Chondrocyte (in vitro differentiated cells): ENCODE measurements around the gene OR56B4. TPM values are rescaled to one million over a fixed set of nuclear protein-coding genes. Genes with fewer than 3 reads are reported as not detected.
"Not testable (repeated sequence)": the region's sequence is repeated elsewhere in the genome, so short reads cannot be mapped to it uniquely, and the experiment has no call there.

Source experiments
- DNase-seq: peaks from one replicate; pipeline ENCODE4 v3.0.0; 2021; ENCODE audit warnings: mixed read lengths, low spot score
- H3K27ac Mint-ChIP-seq: one replicate; pipeline ENCODE4 v1.8.0; 2021; ENCODE audit warnings: mild to moderate bottlenecking, moderate library complexity, mixed read lengths; ENCODE audit not compliant: unreplicated experiment
- H3K27me3 Mint-ChIP-seq: 2 replicates; pipeline ENCODE4 v1.8.0; 2021; ENCODE audit warnings: low read depth, mixed read lengths
- H3K36me3 Mint-ChIP-seq: 2 replicates; pipeline ENCODE4 v1.8.0; 2021; ENCODE audit warnings: low read depth, mixed read lengths
- H3K4me1 Mint-ChIP-seq: 2 replicates; pipeline ENCODE4 v1.8.0; 2021; ENCODE audit warnings: low read depth, mild to moderate bottlenecking, mixed read lengths
- H3K4me3 Mint-ChIP-seq: one replicate; pipeline ENCODE4 v1.8.0; 2021; ENCODE audit warnings: mild to moderate bottlenecking, moderate library complexity, mixed read lengths; ENCODE audit not compliant: unreplicated experiment
- H3K9me3 Mint-ChIP-seq: 2 replicates; pipeline ENCODE4 v1.8.0; 2021; ENCODE audit warnings: low read depth, mixed read lengths
- long read RNA-seq: library from polyadenylated mRNA; stranded (forward); transcript quantifications from one replicate; pipeline ENCODE4 v2.0.0, GENCODE V29; 2021
- total RNA-seq: library from RNA; stranded (reverse); gene quantifications from 3 replicates; pipeline ENCODE4 v1.2.1, GENCODE V29; 2021
- TF ChIP-seq, protein P1 (sequence below): fragments of 200-600 bp; sonication (generic); IDR thresholded peaks from 2 replicates; pipeline ENCODE4 v1.5.0; 2021; ENCODE audit warnings: antibody characterized with exemption, mild to moderate bottlenecking, moderate library complexity

The OR56B4 gene
- not detected in 3 replicates for total RNA-seq
- long read RNA-seq = 0 reads

- H3K4me1 Mint-ChIP-seq, DNase-seq, H3K9me3 Mint-ChIP-seq, H3K27ac Mint-ChIP-seq, H3K36me3 Mint-ChIP-seq, H3K4me3 Mint-ChIP-seq: not testable (repeated sequence)
- H3K27me3 Mint-ChIP-seq = peaks cover 17% of the 10 kb centered on the region
Observed at GRCh38 chr11:6107384-6107783, at the start of gene OR56B4. TSS of gene OR56B4 (plus strand) at chr11:6107684. CDS start at chr11:6107779, 95 bp downstream.

DNA sequence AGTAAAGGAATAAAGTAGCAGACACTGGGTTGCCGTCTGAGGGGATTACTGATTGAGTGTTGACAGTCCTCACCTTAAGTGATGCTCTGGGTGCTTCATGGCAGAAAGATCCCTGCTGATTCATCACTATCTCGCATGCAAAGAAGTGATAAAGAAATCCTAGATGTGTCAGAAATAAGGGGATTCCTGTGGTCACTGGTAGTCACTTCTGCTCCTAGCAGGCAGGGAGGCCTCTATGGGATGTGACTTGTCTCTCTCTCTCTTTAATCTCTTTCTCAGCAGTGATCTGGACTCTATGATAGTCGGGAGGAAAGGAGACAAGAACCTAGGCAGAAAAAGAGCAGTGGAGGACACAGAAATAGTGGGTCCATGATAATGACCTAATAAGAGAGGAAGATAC, 46.0 kb upstream of the OR56B4 start:
- Mint-ChIP-seq H3K27me3 (peaks cover 7% of the 10 kb centered on the region), H3K4me1 (no peaks in the 10 kb centered on the region), H3K9me3 (peaks cover 4% of the 10 kb centered on the region), H3K4me3 (no peak overlapping the region), H3K36me3 (no peaks in the 10 kb centered on the region), H3K27ac (no peak overlapping the region)
- TF ChIP-seq, protein P1, sequence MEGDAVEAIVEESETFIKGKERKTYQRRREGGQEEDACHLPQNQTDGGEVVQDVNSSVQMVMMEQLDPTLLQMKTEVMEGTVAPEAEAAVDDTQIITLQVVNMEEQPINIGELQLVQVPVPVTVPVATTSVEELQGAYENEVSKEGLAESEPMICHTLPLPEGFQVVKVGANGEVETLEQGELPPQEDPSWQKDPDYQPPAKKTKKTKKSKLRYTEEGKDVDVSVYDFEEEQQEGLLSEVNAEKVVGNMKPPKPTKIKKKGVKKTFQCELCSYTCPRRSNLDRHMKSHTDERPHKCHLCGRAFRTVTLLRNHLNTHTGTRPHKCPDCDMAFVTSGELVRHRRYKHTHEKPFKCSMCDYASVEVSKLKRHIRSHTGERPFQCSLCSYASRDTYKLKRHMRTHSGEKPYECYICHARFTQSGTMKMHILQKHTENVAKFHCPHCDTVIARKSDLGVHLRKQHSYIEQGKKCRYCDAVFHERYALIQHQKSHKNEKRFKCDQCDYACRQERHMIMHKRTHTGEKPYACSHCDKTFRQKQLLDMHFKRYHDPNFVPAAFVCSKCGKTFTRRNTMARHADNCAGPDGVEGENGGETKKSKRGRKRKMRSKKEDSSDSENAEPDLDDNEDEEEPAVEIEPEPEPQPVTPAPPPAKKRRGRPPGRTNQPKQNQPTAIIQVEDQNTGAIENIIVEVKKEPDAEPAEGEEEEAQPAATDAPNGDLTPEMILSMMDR = no peak
- DNase-seq = no peak

- DNase-seq = no peak
- Mint-ChIP-seq H3K4me1 (no peaks in the 10 kb centered on the region), H3K27me3 (peaks cover 11% of the 10 kb centered on the region), H3K4me3 (no peak overlapping the region), H3K27ac (no peak overlapping the region), H3K9me3 (no peaks in the 10 kb centered on the region), H3K36me3 (no peaks in the 10 kb centered on the region)
- TF ChIP-seq, protein P1 = no peak
Observed at GRCh38 chr11:6062691-6063358, 44.7 kb upstream of the OR56B4 start.

DNA sequence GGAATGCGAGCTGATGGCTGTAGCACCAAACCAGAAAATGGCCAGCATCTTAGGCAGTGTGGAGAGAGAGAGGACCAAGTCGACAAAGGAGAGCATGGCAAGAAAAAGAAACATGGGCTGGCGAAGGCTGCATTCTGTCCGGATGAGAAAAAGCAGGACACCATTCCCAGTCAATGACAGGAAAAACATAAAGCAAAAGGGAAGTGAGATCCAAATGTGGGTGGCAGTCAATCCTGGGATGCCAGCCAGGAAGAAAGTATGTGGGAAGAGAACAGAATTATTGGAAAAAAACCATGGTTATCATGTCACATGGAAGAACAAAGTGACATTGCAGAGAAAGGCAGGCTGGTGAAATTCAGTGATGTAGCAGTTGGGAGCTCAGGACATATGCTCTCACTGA, 40.0 kb upstream of the OR56B4 start:
- H3K9me3 Mint-ChIP-seq = no peaks in the 10 kb centered on the region
- no peaks in the 10 kb centered on the region for H3K4me1 Mint-ChIP-seq
- no peaks in the 10 kb centered on the region for H3K36me3 Mint-ChIP-seq
- DNase-seq = no peak
- peaks cover 8% of the 10 kb centered on the region for H3K27me3 Mint-ChIP-seq
- TF ChIP-seq, protein P1 = no peak
- no peak overlapping the region for H3K4me3 Mint-ChIP-seq
- H3K27ac Mint-ChIP-seq = no peak overlapping the region

GRCh38 chr11:6076443-6076842, 31.0 kb upstream of the OR56B4 start:
- not testable (repeated sequence) for H3K27me3 Mint-ChIP-seq, H3K36me3 Mint-ChIP-seq, DNase-seq, H3K4me3 Mint-ChIP-seq, H3K27ac Mint-ChIP-seq, H3K4me1 Mint-ChIP-seq
- peaks cover 18% of the 10 kb centered on the region for H3K9me3 Mint-ChIP-seq

DNA sequence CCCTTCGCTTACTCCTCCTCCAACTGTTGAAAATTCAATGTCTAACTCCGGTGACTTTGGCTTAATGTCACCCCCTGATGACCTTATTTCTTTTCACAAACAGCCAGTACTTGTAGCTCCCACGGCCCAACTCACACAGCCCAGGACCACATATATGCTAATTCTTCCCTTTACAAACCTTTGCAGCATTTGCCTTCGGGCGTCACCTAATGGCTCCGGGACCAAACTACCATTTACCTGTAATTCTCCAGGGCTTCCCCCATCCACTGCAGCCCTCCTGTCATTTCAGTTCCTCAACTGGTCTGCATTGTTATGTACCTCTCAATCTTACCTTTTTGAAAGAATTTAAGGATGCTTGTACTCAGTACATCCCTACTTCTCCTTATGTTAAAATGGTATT, 29.8 kb upstream of the OR56B4 start:
- Mint-ChIP-seq H3K27ac (no peak overlapping the region), H3K4me3 (no peak overlapping the region), H3K27me3 (no peaks in the 10 kb centered on the region), H3K9me3 (peaks cover 20% of the 10 kb centered on the region), H3K4me1 (no peaks in the 10 kb centered on the region), H3K36me3 (no peaks in the 10 kb centered on the region)
- DNase-seq = no peak
- TF ChIP-seq, protein P1 = no peak
